ENCODE measurements around the gene FTCD. TPM values are rescaled to one million over a fixed set of nuclear protein-coding genes. Genes with fewer than 3 reads are reported as not detected.

Gene FTCD
- total RNA-seq, 6 donors from 2014 or later: 0.69 to 0.98 TPM; not detected in 4

GRCh38 chr21:46131838-46132651, 23.3 kb downstream of the FTCD start:
- ATAC-seq (ENCODE audit: low FRiP score in 2 of 2) (no peak), DNase-seq (peak in 1 of 2 donors; percentile 86)
- H3K4me3 ChIP-seq: no peak overlapping the region
- no peaks in the 10 kb centered on the region for H3K27me3 ChIP-seq
- no peak overlapping the region for H3K27ac ChIP-seq
- no peaks in the 10 kb centered on the region for H3K9me3 ChIP-seq
- 97% methylated on average over 25 to 79 of the region's 85 CpGs for WGBS, 2 donors
- no peaks in the 10 kb centered on the region for H3K4me1 ChIP-seq
- H3K36me3 ChIP-seq: peaks cover 0 to 15% (median 5%) of the 10 kb centered on the region in 4 donors
- TF ChIP-seq POLR2A (IDR thresholded peaks at IDR 0.05): no peak
- TF ChIP-seq EP300 (IDR thresholded peaks at IDR 0.05): no peak
- TF ChIP-seq POLR2AphosphoS5 (IDR thresholded peaks at IDR 0.05): no peak
- TF ChIP-seq, protein P1, sequence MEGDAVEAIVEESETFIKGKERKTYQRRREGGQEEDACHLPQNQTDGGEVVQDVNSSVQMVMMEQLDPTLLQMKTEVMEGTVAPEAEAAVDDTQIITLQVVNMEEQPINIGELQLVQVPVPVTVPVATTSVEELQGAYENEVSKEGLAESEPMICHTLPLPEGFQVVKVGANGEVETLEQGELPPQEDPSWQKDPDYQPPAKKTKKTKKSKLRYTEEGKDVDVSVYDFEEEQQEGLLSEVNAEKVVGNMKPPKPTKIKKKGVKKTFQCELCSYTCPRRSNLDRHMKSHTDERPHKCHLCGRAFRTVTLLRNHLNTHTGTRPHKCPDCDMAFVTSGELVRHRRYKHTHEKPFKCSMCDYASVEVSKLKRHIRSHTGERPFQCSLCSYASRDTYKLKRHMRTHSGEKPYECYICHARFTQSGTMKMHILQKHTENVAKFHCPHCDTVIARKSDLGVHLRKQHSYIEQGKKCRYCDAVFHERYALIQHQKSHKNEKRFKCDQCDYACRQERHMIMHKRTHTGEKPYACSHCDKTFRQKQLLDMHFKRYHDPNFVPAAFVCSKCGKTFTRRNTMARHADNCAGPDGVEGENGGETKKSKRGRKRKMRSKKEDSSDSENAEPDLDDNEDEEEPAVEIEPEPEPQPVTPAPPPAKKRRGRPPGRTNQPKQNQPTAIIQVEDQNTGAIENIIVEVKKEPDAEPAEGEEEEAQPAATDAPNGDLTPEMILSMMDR (IDR thresholded peaks at IDR 0.05): no peak

DNA sequence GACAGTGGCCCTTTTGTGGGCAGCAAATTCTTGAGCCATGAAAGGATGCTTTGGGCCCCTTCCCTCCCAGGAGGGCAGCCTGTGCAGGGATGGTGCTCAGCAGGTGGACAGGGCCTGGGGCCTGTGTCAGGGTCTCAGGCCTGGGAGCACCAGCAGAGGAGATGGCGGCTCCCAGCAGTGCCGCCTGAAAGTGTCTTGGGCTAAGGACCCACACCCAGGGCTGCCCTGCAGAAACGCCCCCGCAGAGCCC, 23.9 kb downstream of the FTCD start:
- Histone ChIP-seq H3K27me3 (no peaks in the 10 kb centered on the region), H3K27ac (no peak overlapping the region), H3K9me3 (no peaks in the 10 kb centered on the region), H3K4me3 (no peak overlapping the region), H3K36me3 (peaks cover 0 to 21% (median 8%) of the 10 kb centered on the region in 4 donors), H3K4me1 (no peaks in the 10 kb centered on the region)
- DNase-seq (no peak), ATAC-seq (ENCODE audit: low FRiP score in 2 of 2) (no peak)
- TF ChIP-seq POLR2AphosphoS5 (IDR thresholded peaks at IDR 0.05): no peak
- TF ChIP-seq, protein P1 (IDR thresholded peaks at IDR 0.05): no peak
- 83% methylated on average over 2 of the region's 4 CpGs; no CpG with 5 or more reads in 1 of the 2 donors for WGBS, 2 donors

DNA sequence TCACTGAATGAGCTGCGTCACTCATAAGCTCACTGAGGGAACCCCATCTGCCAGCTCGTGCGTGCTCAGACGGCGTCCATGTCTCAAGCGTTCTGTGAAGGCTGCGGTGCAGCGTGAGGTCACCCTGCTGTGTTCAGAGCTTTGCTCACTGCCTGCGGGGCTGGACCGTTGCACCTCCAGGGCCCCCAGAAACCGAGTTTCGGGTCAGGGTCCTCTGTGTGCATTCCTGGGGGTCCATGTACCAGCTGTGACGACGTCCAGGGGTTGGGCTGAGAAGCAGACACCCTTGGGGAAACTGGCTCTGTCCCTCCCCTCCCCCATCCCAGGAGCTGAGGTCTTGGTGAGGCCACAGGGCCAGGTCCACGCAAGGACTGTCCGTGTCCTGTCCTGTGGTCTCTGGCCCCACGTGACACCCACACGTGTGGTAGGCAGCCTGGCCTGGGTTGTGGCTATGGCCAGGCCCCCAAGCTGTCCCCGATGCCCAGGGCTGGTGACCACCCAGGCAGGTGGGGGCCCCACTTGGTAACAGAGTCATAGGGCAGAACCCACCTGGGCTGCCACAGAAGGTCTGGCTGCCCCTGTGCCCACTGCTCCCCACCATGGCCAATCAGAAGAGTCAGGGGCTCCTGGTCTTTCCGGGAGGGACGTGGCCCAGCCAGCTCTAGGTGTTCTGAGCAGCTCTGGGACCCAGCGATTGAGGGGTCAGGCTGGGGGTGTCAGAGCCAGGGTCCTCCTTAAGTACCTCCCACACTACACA, 24.4 kb downstream of the FTCD start:
- Histone ChIP-seq H3K27ac (no peak overlapping the region), H3K4me1 (no peaks in the 10 kb centered on the region), H3K36me3 (peaks cover 0 to 26% (median 10%) of the 10 kb centered on the region in 4 donors), H3K27me3 (no peaks in the 10 kb centered on the region), H3K4me3 (no peak overlapping the region), H3K9me3 (no peaks in the 10 kb centered on the region)
- no peak for DNase-seq
- TF ChIP-seq POLR2AphosphoS5 (IDR thresholded peaks at IDR 0.05): no peak
- TF ChIP-seq, protein P1 (IDR thresholded peaks at IDR 0.05): no peak
- TF ChIP-seq EP300 (IDR thresholded peaks at IDR 0.05): no peak
- no peak for TF ChIP-seq POLR2A (IDR thresholded peaks at IDR 0.05)
- ATAC-seq (ENCODE audit: low FRiP score in 2 of 2): peak in 1 of 2 donors; percentile 2
- 74 to 79% methylated on average over 10 to 21 of the region's 22 CpGs for WGBS, 2 donors

DNA sequence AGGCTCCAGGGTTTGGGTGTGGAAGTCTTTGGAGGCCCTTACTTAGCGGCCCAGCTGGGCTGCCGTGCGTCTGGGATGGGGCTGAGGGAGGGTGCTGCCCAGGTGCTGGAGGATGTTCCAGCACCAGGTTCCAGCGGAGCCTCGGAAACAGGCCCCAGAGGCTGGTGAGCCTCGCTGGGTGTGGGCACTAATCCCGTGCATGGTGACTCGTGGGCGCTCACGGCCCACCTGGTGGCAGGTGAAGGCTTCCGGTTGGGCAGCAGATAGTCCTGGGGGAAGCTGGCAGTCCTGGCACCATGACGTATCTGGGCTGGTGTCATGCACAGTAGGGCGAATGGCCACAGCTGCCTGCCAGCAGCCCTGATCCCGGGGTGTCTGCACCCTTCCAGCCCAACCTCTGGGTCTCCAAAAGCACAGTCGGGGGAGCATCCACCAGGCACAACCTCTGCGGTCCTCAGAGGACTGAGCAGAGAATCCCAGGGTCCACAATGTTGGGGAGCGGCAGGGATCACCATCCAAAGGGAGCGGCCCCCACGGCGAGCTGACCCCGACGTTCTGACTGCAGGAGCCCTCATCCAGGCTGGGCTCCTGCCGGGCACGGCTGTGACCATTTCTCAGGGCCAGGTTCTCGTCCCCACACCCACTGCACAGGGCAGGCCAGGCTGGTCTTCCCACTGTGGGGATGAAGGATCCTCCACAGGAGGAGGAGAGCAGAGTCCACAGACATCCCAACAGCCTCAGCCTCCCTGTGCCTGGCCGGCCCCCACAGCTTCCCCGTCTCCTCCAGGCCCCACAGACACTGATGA, 25.3 kb downstream of the FTCD start:
- peaks cover 0 to 34% (median 14%) of the 10 kb centered on the region in 4 donors for H3K36me3 ChIP-seq
- no peaks in the 10 kb centered on the region for H3K4me1 ChIP-seq
- 88 to 100% methylated on average over 2 to 18 of the region's 27 CpGs for WGBS, 2 donors

More for the DNA sequence above, 25.3 kb downstream of the FTCD start:
- Histone ChIP-seq H3K9me3 (no peaks in the 10 kb centered on the region), H3K4me3 (no peak overlapping the region), H3K27ac (no peak overlapping the region), H3K27me3 (no peaks in the 10 kb centered on the region)
- DNase-seq: peak in 1 of 2 donors; percentile 69
- TF ChIP-seq POLR2A (IDR thresholded peaks at IDR 0.05): no peak
- TF ChIP-seq POLR2AphosphoS5 (IDR thresholded peaks at IDR 0.05): no peak
- TF ChIP-seq, protein P1 (IDR thresholded peaks at IDR 0.05): no peak
- no peak for TF ChIP-seq EP300 (IDR thresholded peaks at IDR 0.05)
- no peak for ATAC-seq (ENCODE audit: low FRiP score in 2 of 2)
